K562 (cell line): ENCODE measurements around the gene LMAN2. TPM values are rescaled to one million over a fixed set of nuclear protein-coding genes. Genes with fewer than 3 reads are reported as not detected.

Experiments
- ARHGAP35 ChIP-seq: fragments of 450-650 bp; IDR thresholded peaks from 2 replicates; pipeline ENCODE4 v1.6.1; 2018; ENCODE audit not compliant: partially characterized antibody
- BDP1 ChIP-seq: IDR thresholded peaks from 3 replicates; pipeline ENCODE4 v1.6.1; 2011; ENCODE audit not compliant: insufficient read length, insufficient read depth
- CEBPB ChIP-seq: fragments of 450-650 bp; IDR thresholded peaks from 2 replicates; pipeline ENCODE4 v1.6.1; 2016; ENCODE audit warnings: missing genetic modification characterization, missing compliant biosample characterization
- FOXJ3 ChIP-seq: sonication (generic); formaldehyde crosslinking; IDR thresholded peaks from 2 replicates; pipeline ENCODE4 v1.4.0; 2020; ENCODE audit warnings: mild to moderate bottlenecking, missing genetic modification reagents
- MTA3 ChIP-seq: fragments of 450-650 bp; formaldehyde crosslinking; IDR thresholded peaks from 2 replicates; pipeline ENCODE4 v1.6.1; 2017; ENCODE audit warnings: mild to moderate bottlenecking, borderline replicate concordance
- POLR2AphosphoS2 ChIP-seq: IDR thresholded peaks from 2 replicates; pipeline ENCODE4 v1.6.1; 2012; ENCODE audit warnings: low read length, improper control_type of control experiment
- TCF7L2 ChIP-seq: fragments of 150-350 bp; IDR thresholded peaks from 2 replicates; pipeline ENCODE4 v1.6.1; 2016; ENCODE audit warnings: low read depth, mild to moderate bottlenecking, low read length, moderate library complexity
- ZNF134 ChIP-seq: fragments of 250-450 bp; sonication (Bioruptor Pico); conservative IDR thresholded peaks from 2 replicates; pipeline ENCODE4 v1.4.0; 2020
- ZNF143 ChIP-seq: sonication (generic); formaldehyde crosslinking; IDR thresholded peaks from 2 replicates; pipeline ENCODE4 v1.9.0; 2022; ENCODE audit warnings: mild to moderate bottlenecking, missing genetic modification reagents
- ZNF785 ChIP-seq: fragments of 250-450 bp; sonication (Bioruptor Pico); IDR thresholded peaks from 2 replicates; pipeline ENCODE4 v1.4.0; 2020; ENCODE audit warnings: mild to moderate bottlenecking
- polyA plus RNA-seq, 8 experiments: library from polyadenylated mRNA; depleted of rRNA in 4 of 8; stranded (reverse) in 5 of 8; unstranded in 3 of 8; fragments of >200 nt; fragmentation: Nextera tagmentation in 2 of 8; fragmentation: Illumina TruSeq in 1 of 8; extraction: Ambion mirVana in 2 of 8; extraction: Trizol in 1 of 8; gene quantifications; 2 replicates each; pipeline versions ENCODE4 v1.2.1 to v1.2.3, GENCODE V29; 2011 to 2014; ENCODE audit warnings: inconsistent platforms in 1 of 8, missing spikeins in 1 of 8
- total RNA-seq, 7 experiments: library from RNA; depleted of rRNA in 6 of 7; stranded (reverse); fragments of >200 nt in 6 of 7; fragmentation: Illumina TruSeq in 2 of 7; extraction: Trizol in 2 of 7; gene quantifications; 2 replicates each; pipeline versions ENCODE4 v1.2.1 to v1.2.3, GENCODE V29; 2011 to 2021; ENCODE audit warnings: low replicate concordance in 1 of 7
- TF ChIP-seq, protein P1 (sequence below), 2 experiments: fragments of 450-650 bp; formaldehyde crosslinking in 1 of 2; IDR thresholded peaks; 2 replicates each; pipeline versions ENCODE4 v1.4.0 to v1.6.1; 2014 to 2020; ENCODE audit warnings: mild to moderate bottlenecking in 2 of 2, borderline replicate concordance in 1 of 2, low read depth in 1 of 2
- TF ChIP-seq, protein P2 (sequence below): sonication (generic); formaldehyde crosslinking; IDR thresholded peaks from 2 replicates; pipeline ENCODE4 v1.5.0; 2020; ENCODE audit warnings: missing genetic modification reagents
- TF ChIP-seq, protein P3 (sequence below): fragments of 450-650 bp; IDR thresholded peaks from 2 replicates; pipeline ENCODE4 v1.6.1; 2017; ENCODE audit warnings: antibody characterized with exemption, mild to moderate bottlenecking
- TF ChIP-seq, protein P4 (sequence below): sonication (generic); IDR thresholded peaks from 2 replicates; pipeline ENCODE4 v1.6.1; 2016

The LMAN2 gene
- total and polyA plus RNA-seq, 9 of the 15 experiments (the other 6 are each of a cell fraction or from before 2014, with no cell fraction given), result 2.7 to 254 (median 136) TPM

DNA sequence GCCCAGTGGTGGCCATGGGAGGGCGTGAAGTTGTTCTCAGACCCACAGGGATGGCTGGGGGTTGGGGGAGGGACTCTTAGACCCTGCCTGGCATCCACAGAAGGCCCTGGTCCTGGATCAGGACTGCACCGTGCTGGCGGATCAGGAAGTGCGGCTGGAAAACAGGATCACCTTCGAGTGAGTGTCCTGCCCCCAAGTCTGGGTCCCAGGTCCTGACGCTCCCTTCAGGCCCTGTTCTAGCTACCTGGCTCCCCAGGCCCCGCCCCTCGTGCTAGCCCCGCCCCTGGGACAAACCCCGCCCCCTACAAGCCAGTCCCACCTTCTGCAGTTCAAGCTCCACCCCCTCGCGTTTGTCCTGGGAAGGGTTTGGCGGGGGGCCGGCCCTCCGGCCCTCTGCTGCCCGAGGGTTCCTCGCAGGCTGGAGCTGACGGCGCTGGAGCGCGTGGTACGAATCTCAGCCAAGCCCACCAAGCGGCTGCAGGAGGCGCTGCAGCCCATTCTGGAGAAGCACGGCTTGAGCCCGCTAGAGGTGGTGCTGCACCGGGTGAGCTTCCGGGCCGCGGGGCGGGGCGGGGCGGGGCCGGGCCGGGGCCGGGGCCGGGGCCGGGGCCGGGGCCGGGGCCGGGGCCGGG lies 19.1 kb upstream of the LMAN2 start (continued):
- TF ChIP-seq, protein P1, sequence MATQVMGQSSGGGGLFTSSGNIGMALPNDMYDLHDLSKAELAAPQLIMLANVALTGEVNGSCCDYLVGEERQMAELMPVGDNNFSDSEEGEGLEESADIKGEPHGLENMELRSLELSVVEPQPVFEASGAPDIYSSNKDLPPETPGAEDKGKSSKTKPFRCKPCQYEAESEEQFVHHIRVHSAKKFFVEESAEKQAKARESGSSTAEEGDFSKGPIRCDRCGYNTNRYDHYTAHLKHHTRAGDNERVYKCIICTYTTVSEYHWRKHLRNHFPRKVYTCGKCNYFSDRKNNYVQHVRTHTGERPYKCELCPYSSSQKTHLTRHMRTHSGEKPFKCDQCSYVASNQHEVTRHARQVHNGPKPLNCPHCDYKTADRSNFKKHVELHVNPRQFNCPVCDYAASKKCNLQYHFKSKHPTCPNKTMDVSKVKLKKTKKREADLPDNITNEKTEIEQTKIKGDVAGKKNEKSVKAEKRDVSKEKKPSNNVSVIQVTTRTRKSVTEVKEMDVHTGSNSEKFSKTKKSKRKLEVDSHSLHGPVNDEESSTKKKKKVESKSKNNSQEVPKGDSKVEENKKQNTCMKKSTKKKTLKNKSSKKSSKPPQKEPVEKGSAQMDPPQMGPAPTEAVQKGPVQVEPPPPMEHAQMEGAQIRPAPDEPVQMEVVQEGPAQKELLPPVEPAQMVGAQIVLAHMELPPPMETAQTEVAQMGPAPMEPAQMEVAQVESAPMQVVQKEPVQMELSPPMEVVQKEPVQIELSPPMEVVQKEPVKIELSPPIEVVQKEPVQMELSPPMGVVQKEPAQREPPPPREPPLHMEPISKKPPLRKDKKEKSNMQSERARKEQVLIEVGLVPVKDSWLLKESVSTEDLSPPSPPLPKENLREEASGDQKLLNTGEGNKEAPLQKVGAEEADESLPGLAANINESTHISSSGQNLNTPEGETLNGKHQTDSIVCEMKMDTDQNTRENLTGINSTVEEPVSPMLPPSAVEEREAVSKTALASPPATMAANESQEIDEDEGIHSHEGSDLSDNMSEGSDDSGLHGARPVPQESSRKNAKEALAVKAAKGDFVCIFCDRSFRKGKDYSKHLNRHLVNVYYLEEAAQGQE (IDR thresholded peaks at IDR 0.05; ENCODE audit: borderline replicate concordance), result peak; percentile 56; the same call in 1 of the 2 replicates
- TF ChIP-seq, protein P1 (CRISPR knock-in tag; IDR thresholded peaks at IDR 0.05; ENCODE audit: low read depth), result no peak
- TF ChIP-seq BDP1, result no peak
- no peak for TF ChIP-seq ARHGAP35
- TF ChIP-seq TCF7L2, result no peak
- no peak for TF ChIP-seq MTA3
- TF ChIP-seq, protein P2, sequence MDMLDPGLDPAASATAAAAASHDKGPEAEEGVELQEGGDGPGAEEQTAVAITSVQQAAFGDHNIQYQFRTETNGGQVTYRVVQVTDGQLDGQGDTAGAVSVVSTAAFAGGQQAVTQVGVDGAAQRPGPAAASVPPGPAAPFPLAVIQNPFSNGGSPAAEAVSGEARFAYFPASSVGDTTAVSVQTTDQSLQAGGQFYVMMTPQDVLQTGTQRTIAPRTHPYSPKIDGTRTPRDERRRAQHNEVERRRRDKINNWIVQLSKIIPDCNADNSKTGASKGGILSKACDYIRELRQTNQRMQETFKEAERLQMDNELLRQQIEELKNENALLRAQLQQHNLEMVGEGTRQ (CRISPR knock-in tag), result 0 out of 2 replicates have a peak, but pooled peaks have one; percentile 14
- TF ChIP-seq, protein P3, sequence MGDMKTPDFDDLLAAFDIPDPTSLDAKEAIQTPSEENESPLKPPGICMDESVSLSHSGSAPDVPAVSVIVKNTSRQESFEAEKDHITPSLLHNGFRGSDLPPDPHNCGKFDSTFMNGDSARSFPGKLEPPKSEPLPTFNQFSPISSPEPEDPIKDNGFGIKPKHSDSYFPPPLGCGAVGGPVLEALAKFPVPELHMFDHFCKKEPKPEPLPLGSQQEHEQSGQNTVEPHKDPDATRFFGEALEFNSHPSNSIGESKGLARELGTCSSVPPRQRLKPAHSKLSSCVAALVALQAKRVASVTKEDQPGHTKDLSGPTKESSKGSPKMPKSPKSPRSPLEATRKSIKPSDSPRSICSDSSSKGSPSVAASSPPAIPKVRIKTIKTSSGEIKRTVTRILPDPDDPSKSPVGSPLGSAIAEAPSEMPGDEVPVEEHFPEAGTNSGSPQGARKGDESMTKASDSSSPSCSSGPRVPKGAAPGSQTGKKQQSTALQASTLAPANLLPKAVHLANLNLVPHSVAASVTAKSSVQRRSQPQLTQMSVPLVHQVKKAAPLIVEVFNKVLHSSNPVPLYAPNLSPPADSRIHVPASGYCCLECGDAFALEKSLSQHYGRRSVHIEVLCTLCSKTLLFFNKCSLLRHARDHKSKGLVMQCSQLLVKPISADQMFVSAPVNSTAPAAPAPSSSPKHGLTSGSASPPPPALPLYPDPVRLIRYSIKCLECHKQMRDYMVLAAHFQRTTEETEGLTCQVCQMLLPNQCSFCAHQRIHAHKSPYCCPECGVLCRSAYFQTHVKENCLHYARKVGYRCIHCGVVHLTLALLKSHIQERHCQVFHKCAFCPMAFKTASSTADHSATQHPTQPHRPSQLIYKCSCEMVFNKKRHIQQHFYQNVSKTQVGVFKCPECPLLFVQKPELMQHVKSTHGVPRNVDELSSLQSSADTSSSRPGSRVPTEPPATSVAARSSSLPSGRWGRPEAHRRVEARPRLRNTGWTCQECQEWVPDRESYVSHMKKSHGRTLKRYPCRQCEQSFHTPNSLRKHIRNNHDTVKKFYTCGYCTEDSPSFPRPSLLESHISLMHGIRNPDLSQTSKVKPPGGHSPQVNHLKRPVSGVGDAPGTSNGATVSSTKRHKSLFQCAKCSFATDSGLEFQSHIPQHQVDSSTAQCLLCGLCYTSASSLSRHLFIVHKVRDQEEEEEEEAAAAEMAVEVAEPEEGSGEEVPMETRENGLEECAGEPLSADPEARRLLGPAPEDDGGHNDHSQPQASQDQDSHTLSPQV, result 0 out of 2 replicates have a peak, but pooled peaks have one; percentile 37
- TF ChIP-seq, protein P4, sequence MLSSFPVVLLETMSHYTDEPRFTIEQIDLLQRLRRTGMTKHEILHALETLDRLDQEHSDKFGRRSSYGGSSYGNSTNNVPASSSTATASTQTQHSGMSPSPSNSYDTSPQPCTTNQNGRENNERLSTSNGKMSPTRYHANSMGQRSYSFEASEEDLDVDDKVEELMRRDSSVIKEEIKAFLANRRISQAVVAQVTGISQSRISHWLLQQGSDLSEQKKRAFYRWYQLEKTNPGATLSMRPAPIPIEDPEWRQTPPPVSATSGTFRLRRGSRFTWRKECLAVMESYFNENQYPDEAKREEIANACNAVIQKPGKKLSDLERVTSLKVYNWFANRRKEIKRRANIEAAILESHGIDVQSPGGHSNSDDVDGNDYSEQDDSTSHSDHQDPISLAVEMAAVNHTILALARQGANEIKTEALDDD, result no peak
- peak; percentile 65; the same call in 1 of the 2 replicates for TF ChIP-seq POLR2AphosphoS2
- no peak for TF ChIP-seq FOXJ3 (CRISPR knock-in tag)
- no peak for TF ChIP-seq ZNF785 (CRISPR knock-in tag)
- TF ChIP-seq ZNF143 (CRISPR knock-in tag), result no peak
- TF ChIP-seq CEBPB (tag), result no peak
- TF ChIP-seq ZNF134 (CRISPR knock-in tag), result no peak
